ENCODE measurements around the gene AMZ1.

AMZ1 gene

GRCh38 chr7:2761801-2762497 lies 73.9 kb downstream of the AMZ1 start:
- Histone ChIP-seq H3K23ac (ENCODE audit: low read length) (peak overlapping the region; percentile 60), H3K4me1 (ENCODE audit: control insufficient read depth, low read depth, low read length) (peaks cover 6% of the 10 kb centered on the region), H3K4me2 (ENCODE audit: low read length) (no peak overlapping the region), H3K36me3 (ENCODE audit: control insufficient read depth, insufficient read depth, low read length) (no peaks in the 10 kb centered on the region), H3K4ac (ENCODE audit: low read depth, low read length) (no peak overlapping the region), H4K5ac (ENCODE audit: low read length) (no peak overlapping the region), H3K4me3 (ENCODE audit: low read length) (no peak overlapping the region), H2BK15ac (replicated peaks; ENCODE audit: low read depth) (no peak overlapping the region), H2BK120ac (ENCODE audit: low read depth, low read length) (no peak overlapping the region), H3K79me1 (ENCODE audit: low read length) (peaks cover 23% of the 10 kb centered on the region), H3K9ac (ENCODE audit: low read length) (no peak overlapping the region), H3K18ac (ENCODE audit: low read length) (no peak overlapping the region), H3K27ac (ENCODE audit: low read depth, low read length) (no peak overlapping the region), H3K79me2 (ENCODE audit: control insufficient read depth, insufficient read depth, low read length) (peaks cover 17% of the 10 kb centered on the region), H4K8ac (ENCODE audit: low read depth, low read length) (no peak overlapping the region), H2BK5ac (ENCODE audit: low read length) (no peak overlapping the region), H2AK5ac (ENCODE audit: low read length) (no peak overlapping the region), H3K27me3 (ENCODE audit: insufficient read depth, low read length, poor library complexity) (no peaks in the 10 kb centered on the region), H3K56ac (ENCODE audit: low read length) (no peak overlapping the region)
- no peak for DNase-seq
- WGBS (ENCODE audit: extremely low coverage, insufficient coverage, low lambda C conversion rate): no CpG with 5 or more reads among the region's 29 CpGs

GRCh38 chr7:2763597-2763996 lies 75.6 kb downstream of the AMZ1 start:
- DNase-seq: no peak
- no peak overlapping the region for H3K27ac ChIP-seq (ENCODE audit: low read depth, low read length)
- no peak overlapping the region for H4K5ac ChIP-seq (ENCODE audit: low read length)

GRCh38 chr7:2764621-2765020 lies 76.6 kb downstream of the AMZ1 start:
- no peak overlapping the region for H3K56ac ChIP-seq (ENCODE audit: low read length)
- H3K9ac ChIP-seq (ENCODE audit: low read length): no peak overlapping the region
- H2BK120ac ChIP-seq (ENCODE audit: low read depth, low read length): no peak overlapping the region
- H3K4ac ChIP-seq (ENCODE audit: low read depth, low read length): no peak overlapping the region
- H3K4me1 ChIP-seq (ENCODE audit: control insufficient read depth, low read depth, low read length): peaks cover 4% of the 10 kb centered on the region
- H3K79me1 ChIP-seq (ENCODE audit: low read length): peaks cover 14% of the 10 kb centered on the region
- H3K18ac ChIP-seq (ENCODE audit: low read length): no peak overlapping the region
- WGBS (ENCODE audit: extremely low coverage, insufficient coverage, low lambda C conversion rate): no CpG with 5 or more reads among the region's 11 CpGs
- H3K27me3 ChIP-seq (ENCODE audit: insufficient read depth, low read length, poor library complexity): no peaks in the 10 kb centered on the region
- no peak overlapping the region for H3K27ac ChIP-seq (ENCODE audit: low read depth, low read length)
- no peak overlapping the region for H2AK5ac ChIP-seq (ENCODE audit: low read length)
- no peak overlapping the region for H2BK15ac ChIP-seq (replicated peaks; ENCODE audit: low read depth)
- no peak overlapping the region for H4K5ac ChIP-seq (ENCODE audit: low read length)
- peaks cover 9% of the 10 kb centered on the region for H3K79me2 ChIP-seq (ENCODE audit: control insufficient read depth, insufficient read depth, low read length)
- H3K4me3 ChIP-seq (ENCODE audit: low read length): no peak overlapping the region
- H4K8ac ChIP-seq (ENCODE audit: low read depth, low read length): no peak overlapping the region
- H3K23ac ChIP-seq (ENCODE audit: low read length): no peak overlapping the region
- no peak overlapping the region for H2BK5ac ChIP-seq (ENCODE audit: low read length)
- no peaks in the 10 kb centered on the region for H3K36me3 ChIP-seq (ENCODE audit: control insufficient read depth, insufficient read depth, low read length)
- no peak for DNase-seq
- H3K4me2 ChIP-seq (ENCODE audit: low read length): no peak overlapping the region

More at GRCh38 chr7:2763597-2763996, 75.6 kb downstream of the AMZ1 start:
- Histone ChIP-seq H3K27me3 (ENCODE audit: insufficient read depth, low read length, poor library complexity) (no peaks in the 10 kb centered on the region), H2BK120ac (ENCODE audit: low read depth, low read length) (no peak overlapping the region), H3K4ac (ENCODE audit: low read depth, low read length) (no peak overlapping the region), H3K4me1 (ENCODE audit: control insufficient read depth, low read depth, low read length) (peaks cover 4% of the 10 kb centered on the region), H3K4me3 (ENCODE audit: low read length) (no peak overlapping the region), H3K36me3 (ENCODE audit: control insufficient read depth, insufficient read depth, low read length) (no peaks in the 10 kb centered on the region), H3K23ac (ENCODE audit: low read length) (no peak overlapping the region), H3K9ac (ENCODE audit: low read length) (no peak overlapping the region), H4K8ac (ENCODE audit: low read depth, low read length) (no peak overlapping the region), H3K79me2 (ENCODE audit: control insufficient read depth, insufficient read depth, low read length) (peaks cover 14% of the 10 kb centered on the region), H2AK5ac (ENCODE audit: low read length) (no peak overlapping the region), H3K56ac (ENCODE audit: low read length) (no peak overlapping the region), H3K4me2 (ENCODE audit: low read length) (no peak overlapping the region), H2BK15ac (replicated peaks; ENCODE audit: low read depth) (no peak overlapping the region), H3K18ac (ENCODE audit: low read length) (no peak overlapping the region), H2BK5ac (ENCODE audit: low read length) (no peak overlapping the region), H3K79me1 (ENCODE audit: low read length) (peaks cover 16% of the 10 kb centered on the region)
- WGBS (ENCODE audit: extremely low coverage, insufficient coverage, low lambda C conversion rate): no CpG with 5 or more reads among the region's 6 CpGs
